ENCODE data around the gene PDE2A. TPM values are rescaled to one million over a fixed set of nuclear protein-coding genes. Genes with fewer than 3 reads are reported as not detected.

The PDE2A gene
- total RNA-seq, 2 experiments from 2014 or later = 4.0 to 4.5 TPM

DNA sequence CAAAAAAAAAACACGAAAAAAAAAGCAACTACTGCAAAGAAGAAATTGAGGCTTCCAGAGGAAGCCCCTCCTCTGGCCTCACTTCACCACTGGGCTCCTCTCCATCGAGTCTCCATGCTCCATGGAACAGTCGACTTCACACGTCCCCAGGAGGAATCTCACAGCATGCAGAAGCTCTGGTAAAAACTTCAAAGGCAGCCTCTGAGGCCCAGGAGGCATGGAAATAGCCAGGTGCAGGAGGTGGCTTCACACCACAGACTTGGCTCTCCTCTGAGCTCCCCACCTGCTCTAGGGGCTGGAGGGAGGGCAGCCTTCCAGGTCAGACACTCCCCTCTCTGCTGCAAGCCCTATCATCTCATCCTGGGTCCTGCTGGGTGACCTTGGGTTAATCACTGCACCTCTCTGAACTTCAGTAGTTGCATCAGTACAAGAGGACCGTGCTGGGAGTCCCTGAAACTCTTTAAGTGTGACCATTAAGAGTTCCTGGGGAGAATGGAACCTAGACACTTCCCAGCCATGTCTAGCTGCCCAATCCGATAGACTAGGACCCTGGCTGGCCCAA is 8.2 kb downstream of the PDE2A start:
- H3K4me1 ChIP-seq (ENCODE audit: insufficient read depth, low read length) = no peaks in the 10 kb centered on the region
- H3K9me3 ChIP-seq (ENCODE audit: control insufficient read depth in 1 of 2, insufficient read depth in 1 of 2, low read length in 2 of 2) = peaks cover 12 to 20% of the 10 kb centered on the region in 2 experiments
- no peaks in the 10 kb centered on the region for H3K36me3 ChIP-seq (ENCODE audit: insufficient read depth, low read length)
- no peak overlapping the region for H3K27ac ChIP-seq (ENCODE audit: low read depth in 1 of 2, low read length in 2 of 2)
- no peak for DNase-seq
- H3K4me3 Mint-ChIP-seq = no peak overlapping the region
- H3K4me3 ChIP-seq (ENCODE audit: low read length) = no peak overlapping the region
- CTCF ChIA-PET = no interaction called here
- peaks cover 53% of the 10 kb centered on the region for H3K27me3 Mint-ChIP-seq
- H3K36me3 Mint-ChIP-seq (ENCODE audit: low read depth) = no peaks in the 10 kb centered on the region
- no peaks in the 10 kb centered on the region for H3K4me1 Mint-ChIP-seq (ENCODE audit: low read depth)
- no peak for ATAC-seq (ENCODE audit: poor library complexity)
- TF ChIP-seq, protein P1, sequence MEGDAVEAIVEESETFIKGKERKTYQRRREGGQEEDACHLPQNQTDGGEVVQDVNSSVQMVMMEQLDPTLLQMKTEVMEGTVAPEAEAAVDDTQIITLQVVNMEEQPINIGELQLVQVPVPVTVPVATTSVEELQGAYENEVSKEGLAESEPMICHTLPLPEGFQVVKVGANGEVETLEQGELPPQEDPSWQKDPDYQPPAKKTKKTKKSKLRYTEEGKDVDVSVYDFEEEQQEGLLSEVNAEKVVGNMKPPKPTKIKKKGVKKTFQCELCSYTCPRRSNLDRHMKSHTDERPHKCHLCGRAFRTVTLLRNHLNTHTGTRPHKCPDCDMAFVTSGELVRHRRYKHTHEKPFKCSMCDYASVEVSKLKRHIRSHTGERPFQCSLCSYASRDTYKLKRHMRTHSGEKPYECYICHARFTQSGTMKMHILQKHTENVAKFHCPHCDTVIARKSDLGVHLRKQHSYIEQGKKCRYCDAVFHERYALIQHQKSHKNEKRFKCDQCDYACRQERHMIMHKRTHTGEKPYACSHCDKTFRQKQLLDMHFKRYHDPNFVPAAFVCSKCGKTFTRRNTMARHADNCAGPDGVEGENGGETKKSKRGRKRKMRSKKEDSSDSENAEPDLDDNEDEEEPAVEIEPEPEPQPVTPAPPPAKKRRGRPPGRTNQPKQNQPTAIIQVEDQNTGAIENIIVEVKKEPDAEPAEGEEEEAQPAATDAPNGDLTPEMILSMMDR (IDR thresholded peaks at IDR 0.05) = no peak
- no peaks in the 10 kb centered on the region for H3K9me3 Mint-ChIP-seq
- POLR2A ChIA-PET = interaction anchor here (0.8 kb wide), 1 partner anchor 9 kb away, joined by 3 read pairs; no protein-coding TSS in a partner anchor
- no peak overlapping the region for H3K27ac Mint-ChIP-seq
- intact Hi-C loops (cut with DNase I, micrococcal nuclease) = no loop called here
- peaks cover 35 to 47% of the 10 kb centered on the region in 2 experiments for H3K27me3 ChIP-seq (ENCODE audit: control insufficient read depth in 1 of 2, insufficient read depth in 2 of 2, low read length in 2 of 2)

DNA sequence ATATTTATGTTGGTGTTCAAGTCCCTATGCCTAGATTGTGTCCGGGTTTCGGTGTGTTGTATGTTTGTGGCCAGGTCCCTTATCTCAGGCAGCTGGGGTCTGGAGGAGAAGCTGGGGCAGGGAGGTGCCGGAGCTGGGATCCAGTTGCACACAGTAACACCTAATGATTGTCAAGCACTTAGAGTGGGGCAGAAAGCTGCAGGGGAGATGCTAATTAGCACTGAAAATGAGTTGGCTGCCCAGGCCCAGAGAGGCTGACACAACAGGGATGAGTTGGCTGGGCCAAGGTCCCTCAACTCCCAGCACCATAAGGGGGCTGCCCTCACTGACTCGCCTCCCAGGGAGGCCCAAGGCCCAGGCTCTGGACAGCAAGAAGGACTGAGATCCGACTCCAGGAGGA is 12.2 kb downstream of the PDE2A start:
- Histone ChIP-seq H3K27me3 (ENCODE audit: control insufficient read depth in 1 of 2, insufficient read depth in 2 of 2, low read length in 2 of 2) (peaks cover 0 to 9% of the 10 kb centered on the region in 2 experiments), H3K36me3 (ENCODE audit: insufficient read depth, low read length) (no peaks in the 10 kb centered on the region), H3K9me3 (ENCODE audit: control insufficient read depth in 1 of 2, insufficient read depth in 1 of 2, low read length in 2 of 2) (no peaks in the 10 kb centered on the region), H3K27ac (ENCODE audit: low read depth in 1 of 2, low read length in 2 of 2) (no peak overlapping the region), H3K4me3 (ENCODE audit: low read length) (no peak overlapping the region), H3K4me1 (ENCODE audit: insufficient read depth, low read length) (no peaks in the 10 kb centered on the region)
- TF ChIP-seq, protein P1 (IDR thresholded peaks at IDR 0.05) = no peak
- ATAC-seq (ENCODE audit: poor library complexity) = no peak
- no peaks in the 10 kb centered on the region for H3K36me3 Mint-ChIP-seq (ENCODE audit: low read depth)
- H3K27me3 Mint-ChIP-seq = peaks cover 31% of the 10 kb centered on the region
- DNase-seq = no peak
- ChIA-PET CTCF (no interaction called here), POLR2A (no interaction called here)
- intact Hi-C loops (cut with DNase I, micrococcal nuclease) = no loop called here
- H3K4me3 Mint-ChIP-seq = no peak overlapping the region
- H3K27ac Mint-ChIP-seq = no peak overlapping the region
- H3K9me3 Mint-ChIP-seq = no peaks in the 10 kb centered on the region
- H3K4me1 Mint-ChIP-seq (ENCODE audit: low read depth) = no peaks in the 10 kb centered on the region

DNA sequence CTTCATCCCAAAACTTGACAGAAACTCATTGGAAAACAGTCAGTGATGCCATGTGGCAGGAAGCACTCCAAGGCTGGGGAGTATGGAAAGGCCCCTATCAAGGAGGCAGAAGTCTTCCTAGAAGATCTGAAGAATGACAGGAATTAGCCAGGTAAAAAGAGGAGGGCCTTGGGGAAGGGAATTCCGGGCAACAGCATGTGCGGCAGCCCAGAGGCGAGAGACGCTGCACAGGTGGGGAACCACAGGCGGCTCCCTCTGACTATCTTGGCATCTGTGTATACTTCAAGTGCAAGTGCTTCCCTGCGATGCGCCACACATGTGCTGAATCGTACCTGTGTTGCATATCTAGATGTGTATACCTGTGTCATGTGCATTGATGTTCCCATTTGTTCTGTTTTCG is 12.7 kb downstream of the PDE2A start:
- H3K4me3 ChIP-seq (ENCODE audit: low read length) = no peak overlapping the region
- ChIA-PET POLR2A (no interaction called here), CTCF (no interaction called here)
- H3K4me3 Mint-ChIP-seq = no peak overlapping the region
- H3K27me3 ChIP-seq (ENCODE audit: control insufficient read depth in 1 of 2, insufficient read depth in 2 of 2, low read length in 2 of 2) = peaks cover 0 to 9% of the 10 kb centered on the region in 2 experiments
- H3K27me3 Mint-ChIP-seq = peaks cover 27% of the 10 kb centered on the region
- H3K36me3 ChIP-seq (ENCODE audit: insufficient read depth, low read length) = no peaks in the 10 kb centered on the region
- H3K9me3 ChIP-seq (ENCODE audit: control insufficient read depth in 1 of 2, insufficient read depth in 1 of 2, low read length in 2 of 2) = no peaks in the 10 kb centered on the region
- H3K4me1 Mint-ChIP-seq (ENCODE audit: low read depth) = no peaks in the 10 kb centered on the region
- intact Hi-C loops (cut with DNase I, micrococcal nuclease) = no loop called here
- no peak for ATAC-seq (ENCODE audit: poor library complexity)
- H3K9me3 Mint-ChIP-seq = no peaks in the 10 kb centered on the region
- H3K27ac ChIP-seq (ENCODE audit: low read depth in 1 of 2, low read length in 2 of 2) = no peak overlapping the region
- DNase-seq = no peak
- H3K36me3 Mint-ChIP-seq (ENCODE audit: low read depth) = no peaks in the 10 kb centered on the region
- H3K27ac Mint-ChIP-seq = no peak overlapping the region
- H3K4me1 ChIP-seq (ENCODE audit: insufficient read depth, low read length) = no peaks in the 10 kb centered on the region
- TF ChIP-seq, protein P1 (IDR thresholded peaks at IDR 0.05) = no peak

Measured in CD4-positive, alpha-beta T cell (primary cell).